ENCODE measurements around the gene TLK1.

TLK1 gene

GRCh38 chr2:171057575-171057974 lies 103.1 kb downstream of the TLK1 start:
- DNase-seq (ENCODE audit: low read depth in 1 of 2, low spot score in 1 of 2), result no peak
- Histone ChIP-seq H3K27ac (replicated peaks) (no peak overlapping the region), H3K27me3 (ENCODE audit: insufficient read depth, poor library complexity, severe bottlenecking) (no peaks in the 10 kb centered on the region), H3K4me3 (replicated peaks; ENCODE audit: insufficient read depth, low read length) (no peak overlapping the region)
- TF ChIP-seq GABPA (IDR thresholded peaks at IDR 0.05; ENCODE audit: low read depth), result no peak
- no peak for TF ChIP-seq POLR2AphosphoS5 (IDR thresholded peaks at IDR 0.05; ENCODE audit: low read depth)
- TF ChIP-seq REST (IDR thresholded peaks at IDR 0.05; ENCODE audit: insufficient replicate concordance, low read depth), result no peak
- TF ChIP-seq SPI1 (IDR thresholded peaks at IDR 0.05; ENCODE audit: borderline replicate concordance, low read depth), result no peak
- TF ChIP-seq CTCF (IDR thresholded peaks at IDR 0.05; ENCODE audit: insufficient read depth, low read length), result no peak

DNA sequence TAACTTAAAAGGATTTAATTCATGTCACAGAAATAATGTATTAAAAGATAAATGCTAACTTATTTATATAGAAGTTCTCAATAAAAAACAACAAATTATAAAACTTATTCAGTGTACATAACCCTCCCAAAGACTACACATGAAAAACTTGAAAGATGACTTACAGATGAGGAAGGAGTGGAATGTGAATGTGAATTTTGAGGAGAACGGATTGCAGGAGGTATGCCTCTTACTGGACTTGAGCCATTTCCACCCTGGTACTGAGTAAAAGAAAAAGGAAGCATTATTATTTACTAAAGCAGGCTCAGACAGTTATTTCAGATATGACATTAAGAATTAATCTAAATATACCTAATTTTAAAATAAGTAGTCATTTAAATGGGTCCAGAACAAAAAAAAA lies 104.4 kb downstream of the TLK1 start:
- DNase-seq (ENCODE audit: low read depth in 1 of 2, low spot score in 1 of 2), result no peak
- no peak overlapping the region for H3K4me3 ChIP-seq (replicated peaks; ENCODE audit: insufficient read depth, low read length)

DNA sequence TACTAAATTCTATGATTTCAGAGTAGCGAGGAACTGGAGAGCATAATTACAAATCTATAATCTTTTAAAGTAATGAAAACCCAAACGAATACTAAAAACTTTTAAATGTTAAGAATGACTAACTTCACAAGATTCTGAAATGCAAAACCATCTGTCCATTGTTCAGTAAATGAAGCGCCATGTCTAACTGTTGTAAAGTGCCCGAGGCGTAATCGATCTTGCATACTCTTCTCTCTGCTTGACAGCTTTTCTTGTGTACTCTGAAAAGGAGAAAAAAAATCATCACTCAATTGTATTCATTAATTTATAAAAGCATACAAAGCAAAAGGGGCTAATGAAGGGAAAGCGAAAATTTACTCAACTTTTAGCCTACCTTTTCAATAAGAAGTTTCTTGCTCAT lies 111.0 kb downstream of the TLK1 start:
- no peak overlapping the region for H3K27ac ChIP-seq (replicated peaks)
- DNase-seq (ENCODE audit: low read depth in 1 of 2, low spot score in 1 of 2), result no peak
- no peak overlapping the region for H3K4me3 ChIP-seq (replicated peaks; ENCODE audit: insufficient read depth, low read length)
- TF ChIP-seq REST (IDR thresholded peaks at IDR 0.05; ENCODE audit: insufficient replicate concordance, low read depth) (no peak), CTCF (IDR thresholded peaks at IDR 0.05; ENCODE audit: insufficient read depth, low read length) (no peak), SPI1 (IDR thresholded peaks at IDR 0.05; ENCODE audit: borderline replicate concordance, low read depth) (no peak), POLR2AphosphoS5 (IDR thresholded peaks at IDR 0.05; ENCODE audit: low read depth) (no peak), GABPA (IDR thresholded peaks at IDR 0.05; ENCODE audit: low read depth) (no peak)
- no peaks in the 10 kb centered on the region for H3K27me3 ChIP-seq (ENCODE audit: insufficient read depth, poor library complexity, severe bottlenecking)

More for the DNA sequence above, 104.4 kb downstream of the TLK1 start:
- no peaks in the 10 kb centered on the region for H3K27me3 ChIP-seq (ENCODE audit: insufficient read depth, poor library complexity, severe bottlenecking)
- H3K27ac ChIP-seq (replicated peaks), result no peak overlapping the region
- no peak for TF ChIP-seq GABPA (IDR thresholded peaks at IDR 0.05; ENCODE audit: low read depth)
- TF ChIP-seq REST (IDR thresholded peaks at IDR 0.05; ENCODE audit: insufficient replicate concordance, low read depth), result no peak
- TF ChIP-seq POLR2AphosphoS5 (IDR thresholded peaks at IDR 0.05; ENCODE audit: low read depth), result no peak
- no peak for TF ChIP-seq CTCF (IDR thresholded peaks at IDR 0.05; ENCODE audit: insufficient read depth, low read length)
- TF ChIP-seq SPI1 (IDR thresholded peaks at IDR 0.05; ENCODE audit: borderline replicate concordance, low read depth), result no peak

Measured in HL-60 (cell line).